Activated naive CD4-positive, alpha-beta T cell treated with anti-CD3 and anti-CD28 coated beads for 36 hours (primary cell): ENCODE results near the gene TRPM2. TPM values are rescaled to one million over a fixed set of nuclear protein-coding genes. Genes with fewer than 3 reads are reported as not detected.

Source experiments
- CTCF ChIA-PET: fragments of 350-600 bp; sonication (Branson Sonifier 250); formaldehyde crosslinking; loops from one replicate; lab custom pipeline; 2021; ENCODE audit warnings: antibody characterized with exemption; lab: Charles Lee
- DNase-seq: peaks from one replicate; pipeline ENCODE4 v3.0.0-alpha.2; 2020
- H3K27ac Mint-ChIP-seq: one replicate; pipeline ENCODE4 v1.8.0; 2021; ENCODE audit warnings: mild to moderate bottlenecking, mixed read lengths
- H3K27me3 Mint-ChIP-seq: one replicate; pipeline ENCODE4 v1.8.0; 2021; ENCODE audit warnings: low read depth, mixed read lengths
- H3K36me3 Mint-ChIP-seq: one replicate; pipeline ENCODE4 v1.8.0; 2021; ENCODE audit warnings: low read depth, mixed read lengths
- H3K4me1 Mint-ChIP-seq: one replicate; pipeline ENCODE4 v1.8.0; 2021; ENCODE audit warnings: low read depth, mixed read lengths
- H3K4me3 Mint-ChIP-seq: one replicate; pipeline ENCODE4 v1.8.0; 2021; ENCODE audit warnings: mild to moderate bottlenecking, moderate library complexity, mixed read lengths
- H3K9me3 Mint-ChIP-seq: one replicate; pipeline ENCODE4 v1.8.0; 2021; ENCODE audit warnings: mixed read lengths
- intact Hi-C: fragments of 100-400 bp; cut with micrococcal nuclease; formaldehyde crosslinking; loops from one replicate; pipeline ENCODE4 v1.15.1; 2023
- total RNA-seq, 2 experiments: library from RNA; stranded (reverse); gene quantifications; one replicate each; pipeline ENCODE4 v1.2.3, GENCODE V29; 2021

Gene TRPM2
- total RNA-seq, 2 experiments from 2014 or later, result 2.5 to 3.5 TPM

- Mint-ChIP-seq H3K36me3 (peaks cover 10% of the 10 kb centered on the region), H3K27me3 (no peaks in the 10 kb centered on the region), H3K4me1 (peaks cover 17% of the 10 kb centered on the region), H3K9me3 (peaks cover 2% of the 10 kb centered on the region), H3K4me3 (no peak overlapping the region), H3K27ac (no peak overlapping the region)
- CTCF ChIA-PET, result no interaction called here
- no peak for DNase-seq
- intact Hi-C loops, result no loop called here
Measured at GRCh38 chr21:44377922-44378645, 24.7 kb downstream of the TRPM2 start.

DNA sequence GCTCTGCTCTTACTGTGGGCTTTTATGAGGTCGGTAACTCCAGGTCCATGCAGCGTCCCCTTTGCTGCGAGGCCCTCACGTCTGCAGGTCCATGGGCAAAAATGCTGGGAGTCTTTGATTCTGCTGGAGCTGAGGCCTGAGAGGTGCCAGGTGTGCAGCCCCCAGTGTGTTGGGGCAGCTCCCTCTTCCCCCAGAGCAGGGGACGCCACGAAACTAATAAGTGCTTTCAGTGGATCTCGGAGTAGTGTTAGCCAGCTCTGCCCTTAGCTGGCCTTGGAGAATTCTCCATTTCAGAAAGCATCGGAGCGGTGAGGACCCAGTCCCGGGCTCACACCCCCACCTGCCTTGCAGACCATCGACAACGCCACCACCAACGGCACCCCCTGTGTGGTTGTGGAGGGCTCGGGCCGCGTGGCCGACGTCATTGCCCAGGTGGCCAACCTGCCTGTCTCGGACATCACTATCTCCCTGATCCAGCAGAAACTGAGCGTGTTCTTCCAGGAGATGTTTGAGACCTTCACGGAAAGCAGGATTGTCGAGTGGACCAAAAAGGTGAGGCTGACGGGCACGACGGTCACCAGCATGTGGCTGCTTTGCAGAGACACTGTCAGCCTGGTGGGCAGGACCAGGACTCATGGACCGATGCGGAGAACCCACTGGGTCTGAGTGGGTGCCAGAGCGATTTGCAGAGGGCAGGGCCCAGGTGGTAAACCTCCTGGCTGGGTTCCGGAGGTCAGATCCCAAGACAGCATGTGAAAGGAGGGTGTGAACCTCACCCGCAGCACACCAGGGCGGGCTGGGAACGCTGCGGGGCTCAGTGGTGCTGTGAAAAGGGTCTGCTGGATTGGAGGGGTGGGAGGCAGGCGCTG is 25.5 kb downstream of the TRPM2 start:
- H3K36me3 Mint-ChIP-seq, result peaks cover 14% of the 10 kb centered on the region
- CTCF ChIA-PET, result no interaction called here
- H3K4me3 Mint-ChIP-seq, result no peak overlapping the region

GRCh38 chr21:44379515-44379848 is 26.1 kb downstream of the TRPM2 start:
- Mint-ChIP-seq H3K4me3 (no peak overlapping the region), H3K27ac (no peak overlapping the region), H3K9me3 (peaks cover 10% of the 10 kb centered on the region), H3K27me3 (no peaks in the 10 kb centered on the region), H3K36me3 (peaks cover 16% of the 10 kb centered on the region), H3K4me1 (peaks cover 13% of the 10 kb centered on the region)
- CTCF ChIA-PET, result no interaction called here
- no peak for DNase-seq
- intact Hi-C loops, result no loop called here

More for the DNA sequence above, 25.5 kb downstream of the TRPM2 start:
- H3K4me1 Mint-ChIP-seq, result peaks cover 15% of the 10 kb centered on the region
- no peaks in the 10 kb centered on the region for H3K27me3 Mint-ChIP-seq
- H3K9me3 Mint-ChIP-seq, result peaks cover 6% of the 10 kb centered on the region
- DNase-seq, result no peak
- H3K27ac Mint-ChIP-seq, result no peak overlapping the region
- intact Hi-C loops, result no loop called here

DNA sequence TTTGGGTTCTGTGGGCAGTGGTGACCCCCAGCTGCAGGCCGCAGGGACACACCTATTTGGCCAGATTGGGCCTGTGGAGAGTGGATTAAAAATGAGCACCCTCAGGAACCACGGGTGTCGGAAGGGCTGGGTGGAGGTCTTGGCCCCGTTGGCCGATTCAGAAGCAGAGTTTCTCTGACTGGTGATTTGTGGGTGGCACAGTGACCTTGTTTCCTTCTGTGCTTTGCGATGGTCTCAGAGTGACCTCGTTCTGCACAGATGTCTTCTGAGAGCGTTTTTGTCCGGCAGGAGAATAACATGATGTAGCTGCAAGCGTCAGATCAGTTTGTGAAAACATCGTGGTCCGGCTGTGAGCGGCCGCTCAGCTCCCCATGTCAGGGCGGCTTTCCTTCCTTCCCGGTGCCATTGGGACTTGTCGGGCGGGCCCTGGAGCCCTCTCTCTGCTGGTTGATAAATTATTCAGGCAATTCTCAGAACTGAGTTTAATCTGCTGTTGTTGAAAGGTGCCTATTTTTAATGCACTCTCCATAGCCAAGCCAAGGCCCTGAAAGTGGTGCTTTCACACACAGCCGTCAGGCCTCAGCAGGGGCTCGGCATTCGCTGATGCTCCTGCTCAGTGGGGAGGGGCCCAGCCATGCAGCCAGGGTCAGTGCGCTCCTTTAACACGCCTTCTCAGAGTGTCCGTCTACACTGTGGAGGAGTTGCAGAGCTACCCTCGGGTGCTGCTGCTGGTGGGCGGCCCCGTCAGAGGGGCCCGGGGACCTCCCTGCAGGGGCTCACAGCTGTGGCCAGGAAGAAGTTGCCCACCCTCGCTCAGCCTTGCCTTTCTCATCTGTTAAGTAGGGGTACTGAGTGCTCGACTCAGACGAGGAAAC is 26.8 kb downstream of the TRPM2 start:
- H3K27ac Mint-ChIP-seq, result no peak overlapping the region
- H3K36me3 Mint-ChIP-seq, result peaks cover 17% of the 10 kb centered on the region
- no peak overlapping the region for H3K4me3 Mint-ChIP-seq
- H3K4me1 Mint-ChIP-seq, result peaks cover 6% of the 10 kb centered on the region
- intact Hi-C loops, result no loop called here
- H3K9me3 Mint-ChIP-seq, result peaks cover 17% of the 10 kb centered on the region
- CTCF ChIA-PET, result no interaction called here
- no peaks in the 10 kb centered on the region for H3K27me3 Mint-ChIP-seq
- DNase-seq, result no peak

- CTCF ChIA-PET, result no interaction called here
- no peak overlapping the region for H3K4me3 Mint-ChIP-seq
- DNase-seq, result no peak
- intact Hi-C loops, result no loop called here
- peaks cover 23% of the 10 kb centered on the region for H3K9me3 Mint-ChIP-seq
- no peak overlapping the region for H3K27ac Mint-ChIP-seq
- peaks cover 17% of the 10 kb centered on the region for H3K36me3 Mint-ChIP-seq
- H3K4me1 Mint-ChIP-seq, result no peaks in the 10 kb centered on the region
- H3K27me3 Mint-ChIP-seq, result no peaks in the 10 kb centered on the region
Measured at GRCh38 chr21:44380876-44381275, 27.5 kb downstream of the TRPM2 start.

DNA sequence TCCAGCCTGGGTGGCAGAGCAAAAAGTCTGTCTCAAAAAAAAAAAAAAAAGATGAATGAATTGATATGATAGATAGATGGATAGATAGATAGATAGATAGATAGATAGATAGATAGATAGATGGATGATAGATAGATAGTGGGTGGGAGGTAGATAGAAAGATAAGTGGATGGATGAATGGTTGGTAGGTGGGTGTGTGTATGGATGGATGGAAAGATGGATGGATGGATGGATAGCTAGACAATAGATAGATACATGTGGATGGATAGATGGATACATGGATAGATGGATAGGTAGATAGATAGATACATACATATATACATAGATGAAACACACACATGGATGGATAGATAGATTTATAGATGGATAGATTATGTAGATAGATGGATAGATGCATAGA is 28.5 kb downstream of the TRPM2 start:
- Mint-ChIP-seq H3K4me1 (no peaks in the 10 kb centered on the region), H3K4me3 (no peak overlapping the region), H3K36me3 (peaks cover 17% of the 10 kb centered on the region), H3K27me3 (no peaks in the 10 kb centered on the region), H3K9me3 (peaks cover 28% of the 10 kb centered on the region), H3K27ac (no peak overlapping the region)
- CTCF ChIA-PET, result no interaction called here
- no peak for DNase-seq
- intact Hi-C loops, result no loop called here

- H3K4me1 Mint-ChIP-seq, result no peaks in the 10 kb centered on the region
- no peaks in the 10 kb centered on the region for H3K27me3 Mint-ChIP-seq
- no peak for DNase-seq
- peaks cover 17% of the 10 kb centered on the region for H3K36me3 Mint-ChIP-seq
- H3K9me3 Mint-ChIP-seq, result peaks cover 28% of the 10 kb centered on the region
- no peak overlapping the region for H3K4me3 Mint-ChIP-seq
- CTCF ChIA-PET, result no interaction called here
- intact Hi-C loops, result no loop called here
- no peak overlapping the region for H3K27ac Mint-ChIP-seq
Measured at GRCh38 chr21:44382536-44382935, 29.1 kb downstream of the TRPM2 start.

DNA sequence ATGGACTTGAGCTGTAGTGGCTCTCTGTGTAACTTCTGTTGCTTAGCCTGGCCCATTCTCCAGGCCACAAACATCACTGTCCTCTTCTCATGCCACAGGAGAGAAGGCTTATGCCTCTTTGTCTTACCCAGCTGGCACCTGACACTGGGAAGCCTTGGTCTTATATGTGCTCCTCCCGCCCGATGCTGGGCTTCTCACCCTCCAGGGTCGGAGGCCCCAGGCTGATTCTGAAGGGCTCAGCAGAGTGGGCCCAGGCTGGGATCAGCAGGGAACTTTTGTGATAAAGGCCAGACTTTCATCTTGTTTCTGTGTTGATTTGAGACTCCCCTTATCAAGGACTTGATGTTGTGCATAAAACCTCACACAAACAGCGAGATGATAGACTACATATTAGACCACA is 29.8 kb downstream of the TRPM2 start:
- peaks cover 17% of the 10 kb centered on the region for H3K36me3 Mint-ChIP-seq

GRCh38 chr21:44384968-44385367 is 31.5 kb downstream of the TRPM2 start:
- no peaks in the 10 kb centered on the region for H3K27me3 Mint-ChIP-seq
- H3K9me3 Mint-ChIP-seq, result peaks cover 28% of the 10 kb centered on the region
- H3K27ac Mint-ChIP-seq, result no peak overlapping the region
- no peaks in the 10 kb centered on the region for H3K4me1 Mint-ChIP-seq
- CTCF ChIA-PET, result interaction anchor here (0.5 kb wide), 1 partner anchor 23 kb away, joined by 3 read pairs; no protein-coding TSS in a partner anchor
- H3K4me3 Mint-ChIP-seq, result no peak overlapping the region
- no peak for DNase-seq
- peaks cover 17% of the 10 kb centered on the region for H3K36me3 Mint-ChIP-seq
- intact Hi-C loops, result no loop called here

More for the DNA sequence above, 29.8 kb downstream of the TRPM2 start:
- Mint-ChIP-seq H3K9me3 (peaks cover 28% of the 10 kb centered on the region), H3K4me3 (no peak overlapping the region), H3K27me3 (no peaks in the 10 kb centered on the region), H3K4me1 (no peaks in the 10 kb centered on the region), H3K27ac (no peak overlapping the region)
- CTCF ChIA-PET, result no interaction called here
- intact Hi-C loops, result no loop called here
- no peak for DNase-seq

GRCh38 chr21:44389335-44389734 is 35.9 kb downstream of the TRPM2 start:
- intact Hi-C loops, result no loop called here
- no peak for DNase-seq
- H3K27ac Mint-ChIP-seq, result no peak overlapping the region
- no peaks in the 10 kb centered on the region for H3K4me1 Mint-ChIP-seq
- H3K4me3 Mint-ChIP-seq, result no peak overlapping the region
- peaks cover 2% of the 10 kb centered on the region for H3K36me3 Mint-ChIP-seq
- H3K9me3 Mint-ChIP-seq, result peaks cover 22% of the 10 kb centered on the region
- CTCF ChIA-PET, result no interaction called here
- H3K27me3 Mint-ChIP-seq, result no peaks in the 10 kb centered on the region

- CTCF ChIA-PET, result no interaction called here
- Mint-ChIP-seq H3K9me3 (peaks cover 7% of the 10 kb centered on the region), H3K27me3 (no peaks in the 10 kb centered on the region), H3K4me1 (no peaks in the 10 kb centered on the region), H3K27ac (no peak overlapping the region), H3K4me3 (no peak overlapping the region), H3K36me3 (no peaks in the 10 kb centered on the region)
- no peak for DNase-seq
- intact Hi-C loops, result no loop called here
Measured at GRCh38 chr21:44390886-44391285, 37.5 kb downstream of the TRPM2 start.
